ENCODE data around the gene TBC1D22A.

- TF ChIP-seq CTCF (IDR thresholded peaks at IDR 0.05) (no peak), POLR2A (IDR thresholded peaks at IDR 0.05) (no peak)
Observed at GRCh38 chr22:47005506-47006408, 243.3 kb downstream of the TBC1D22A start.
